IPS DF 6.9 (cell line): ENCODE results near the gene GFRA1.

Source experiments
- DNase-seq: peaks from one replicate; pipeline ENCODE4 v3.0.0-alpha.2; 2013; ENCODE audit warnings: low read depth, low spot score
- H3K27ac ChIP-seq: one replicate; pipeline ENCODE4 v1.5.1; 2013; ENCODE audit warnings: low read length, control low read depth
- H3K27me3 ChIP-seq: 2 replicates; pipeline ENCODE4 v1.6.1; 2013; ENCODE audit warnings: mild to moderate bottlenecking, low read length; ENCODE audit not compliant: control insufficient read depth, insufficient read depth
- H3K36me3 ChIP-seq: 2 replicates; pipeline ENCODE4 v1.6.1; 2013; ENCODE audit warnings: low read length; ENCODE audit not compliant: control insufficient read depth, insufficient read depth
- H3K4me1 ChIP-seq: 2 replicates; pipeline ENCODE4 v1.6.1; 2013; ENCODE audit warnings: low read length; ENCODE audit not compliant: control insufficient read depth, insufficient read depth
- H3K4me3 ChIP-seq: 2 replicates; pipeline ENCODE4 v1.5.1; 2013; ENCODE audit warnings: mild to moderate bottlenecking, low read length
- H3K9me3 ChIP-seq: 2 replicates; pipeline ENCODE4 v1.6.1; 2013; ENCODE audit warnings: low read length, inconsistent platforms; ENCODE audit not compliant: control insufficient read depth, insufficient read depth
- WGBS: extraction: QIAGEN DNeasy Blood & Tissue Kit; methylation state at CpG from one replicate; pipeline ENCODE4 v1.1.7; 2013; ENCODE audit warnings: mixed read lengths, missing lambda C conversion rate; ENCODE audit not compliant: insufficient read length, insufficient coverage; 5-methylcytosine and 5-hydroxymethylcytosine counted together

GFRA1 gene

DNA sequence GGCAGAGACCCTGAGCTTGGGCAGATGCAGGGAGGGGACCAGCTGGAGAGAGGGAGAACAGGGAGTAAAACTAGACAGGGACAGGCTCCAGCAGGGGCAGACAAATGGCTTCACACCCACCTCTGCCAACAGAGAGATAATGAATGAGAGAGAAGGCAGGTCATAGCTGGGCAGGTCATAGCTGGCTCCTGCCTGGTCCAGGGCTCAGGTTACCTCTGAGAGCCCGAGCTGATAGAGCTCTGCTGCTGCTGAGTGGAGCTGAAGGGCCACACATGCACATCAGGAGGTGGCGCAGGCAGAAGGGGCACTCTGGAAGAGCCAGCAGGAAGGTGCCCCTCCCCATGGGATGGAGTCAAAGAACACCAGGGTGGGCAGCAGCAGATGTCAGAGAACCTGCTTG, 154.2 kb downstream of the GFRA1 start:
- no CpG with 5 or more reads among the region's 2 CpGs for WGBS
- DNase-seq, result no peak
- Histone ChIP-seq H3K4me1 (no peaks in the 10 kb centered on the region; the same call in 1 of the 2 replicates), H3K27me3 (peaks cover 1% of the 10 kb centered on the region; the same call in 1 of the 2 replicates), H3K36me3 (no peaks in the 10 kb centered on the region), H3K9me3 (no peaks in the 10 kb centered on the region), H3K4me3 (no peak overlapping the region), H3K27ac (no peak overlapping the region)

DNA sequence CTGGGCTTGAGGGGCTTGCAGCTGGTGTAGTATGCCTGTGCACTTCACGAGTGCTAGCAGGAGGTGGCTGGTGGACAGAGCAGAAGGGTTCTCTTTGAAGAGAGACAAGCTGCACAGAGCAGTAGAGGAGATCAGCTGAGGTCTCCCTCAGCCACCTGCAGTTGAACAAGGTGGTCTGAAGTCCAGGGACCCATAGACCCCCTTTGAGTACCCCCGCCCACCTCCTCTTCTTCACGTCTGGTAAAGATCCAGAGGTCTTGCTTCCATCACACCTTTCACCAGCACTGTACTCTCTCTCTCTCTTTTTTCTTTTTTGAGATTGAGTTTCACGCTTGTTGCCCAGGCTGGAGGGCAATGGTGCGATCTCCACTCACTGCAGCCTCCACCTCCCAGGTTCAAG, 157.2 kb downstream of the GFRA1 start:
- no peak overlapping the region for H3K27ac ChIP-seq

DNA sequence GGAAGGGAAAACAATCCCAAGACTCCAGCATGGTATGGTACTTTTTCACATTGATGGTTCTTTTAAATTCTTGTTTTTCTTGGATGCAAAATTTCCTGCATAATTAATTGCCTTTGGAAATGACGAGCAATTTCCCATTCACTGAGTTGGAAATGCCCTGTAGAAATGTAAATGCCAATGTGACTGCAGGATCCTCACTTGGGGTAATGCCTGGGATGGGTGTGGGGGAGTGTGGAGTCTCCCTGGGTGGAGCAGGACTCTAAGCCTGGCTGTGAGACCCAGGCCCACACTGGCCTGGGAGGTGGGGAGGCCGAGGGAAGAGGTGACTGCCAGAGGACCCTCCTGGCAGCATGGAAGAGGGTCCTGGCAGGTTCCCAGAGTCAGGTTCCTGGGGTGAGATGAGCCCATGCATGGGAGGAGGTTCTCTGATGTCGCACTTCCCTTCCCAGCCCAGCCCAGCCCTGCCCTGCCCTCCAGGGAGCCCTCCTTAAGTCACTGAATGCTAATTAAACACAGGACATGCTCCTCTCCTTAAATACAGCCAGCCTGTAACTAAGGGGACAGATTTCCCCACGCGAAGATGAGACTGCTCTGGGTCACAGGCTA, 157.9 kb downstream of the GFRA1 start:
- Histone ChIP-seq H3K9me3 (no peaks in the 10 kb centered on the region), H3K36me3 (no peaks in the 10 kb centered on the region), H3K4me1 (no peaks in the 10 kb centered on the region; the same call in 1 of the 2 replicates), H3K27me3 (no peaks in the 10 kb centered on the region), H3K4me3 (no peak overlapping the region), H3K27ac (no peak overlapping the region)
- WGBS, result no CpG with 5 or more reads among the region's 5 CpGs
- DNase-seq, result no peak

More for the DNA sequence above, 157.2 kb downstream of the GFRA1 start:
- no peak for DNase-seq
- H3K9me3 ChIP-seq, result no peaks in the 10 kb centered on the region
- H3K27me3 ChIP-seq, result no peaks in the 10 kb centered on the region
- no peaks in the 10 kb centered on the region for H3K36me3 ChIP-seq
- H3K4me1 ChIP-seq, result no peaks in the 10 kb centered on the region; the same call in 1 of the 2 replicates
- no CpG with 5 or more reads among the region's 5 CpGs for WGBS
- H3K4me3 ChIP-seq, result no peak overlapping the region

DNA sequence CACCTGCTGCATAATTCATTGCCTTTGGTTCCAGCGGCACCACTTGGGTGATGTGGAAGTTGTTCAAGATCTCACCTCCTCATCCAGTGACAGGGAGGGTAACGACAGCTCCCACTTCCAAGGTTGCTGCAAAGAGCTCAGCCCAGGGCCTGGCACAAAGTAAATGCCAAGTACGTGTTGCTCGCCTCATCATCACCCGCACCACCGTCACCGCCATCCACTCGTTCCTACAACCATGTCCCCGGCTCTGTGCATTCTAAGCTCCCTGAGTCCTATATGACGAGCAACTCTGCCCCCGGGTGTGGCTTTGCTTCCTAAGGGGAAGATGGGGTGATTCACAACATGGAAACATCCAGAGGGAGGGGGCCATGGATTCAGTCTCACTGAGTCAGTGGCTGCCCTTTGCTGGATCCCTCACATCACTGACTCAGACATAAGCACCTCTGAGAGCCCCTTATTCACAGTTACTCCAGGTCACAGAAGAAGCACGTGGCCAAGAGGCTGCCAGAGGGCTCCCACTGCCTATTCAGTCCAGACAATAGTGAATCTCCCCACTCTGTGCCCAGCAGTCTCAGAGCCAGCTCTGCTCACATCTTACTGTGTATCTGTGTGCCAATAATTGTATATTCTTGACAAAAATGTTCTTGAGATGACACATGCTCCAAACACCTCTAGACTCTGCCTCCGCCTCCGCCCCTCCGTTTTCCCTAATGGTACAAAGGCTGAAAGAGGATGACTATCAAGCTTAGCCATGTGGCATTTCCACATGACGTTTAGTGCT, 159.1 kb downstream of the GFRA1 start:
- Histone ChIP-seq H3K9me3 (no peaks in the 10 kb centered on the region), H3K36me3 (no peaks in the 10 kb centered on the region), H3K4me1 (no peaks in the 10 kb centered on the region; the same call in 1 of the 2 replicates), H3K27me3 (no peaks in the 10 kb centered on the region), H3K4me3 (no peak overlapping the region), H3K27ac (no peak overlapping the region)
- WGBS, result no CpG with 5 or more reads among the region's 16 CpGs
- no peak for DNase-seq

DNA sequence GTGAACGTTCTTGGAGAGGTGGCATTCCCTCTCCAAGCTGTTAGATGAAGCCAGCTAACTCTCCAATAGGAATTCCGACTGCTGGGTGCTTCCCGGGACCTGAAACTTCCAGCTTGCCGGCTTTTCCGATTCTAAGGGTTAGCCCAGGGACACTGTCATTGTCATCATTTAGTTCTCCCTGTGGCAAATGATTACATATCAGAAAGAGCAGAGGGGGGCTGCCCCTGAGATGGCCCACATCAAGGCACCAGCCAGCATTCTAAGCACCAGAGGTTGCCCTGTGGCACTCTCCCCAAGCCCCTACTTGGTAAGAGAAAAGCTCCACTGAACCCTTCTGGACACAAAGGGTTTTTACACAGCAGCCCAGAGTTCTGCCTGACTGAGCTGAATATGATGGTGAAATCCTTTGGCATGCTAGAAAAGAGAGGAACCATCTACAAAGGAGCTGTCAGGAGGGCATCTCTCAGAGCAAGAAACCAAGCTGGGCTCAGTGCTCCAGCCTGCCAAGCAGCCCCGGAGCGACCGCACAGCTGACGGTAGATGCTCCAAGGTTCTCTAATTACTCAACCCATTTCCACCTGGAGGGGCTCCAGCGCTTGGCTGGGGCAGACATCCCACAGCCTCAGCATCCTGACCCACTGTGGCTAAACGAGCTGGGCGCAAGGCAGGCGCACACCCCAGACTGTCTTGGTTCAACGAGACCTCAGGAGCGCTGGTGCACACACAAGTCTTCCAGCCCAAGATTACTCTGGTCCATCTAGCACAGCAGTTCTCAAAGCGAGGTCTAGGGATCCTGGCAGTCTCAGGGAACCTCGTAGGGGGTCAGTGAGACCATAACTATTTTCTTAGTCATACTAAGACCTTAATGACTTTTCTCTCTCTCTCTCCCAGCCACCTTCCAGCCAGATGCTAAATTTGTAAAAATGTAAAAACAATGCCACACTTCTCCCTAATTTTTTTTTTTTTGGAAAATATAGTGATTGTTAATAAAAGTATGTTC, 160.5 kb downstream of the GFRA1 start:
- no peaks in the 10 kb centered on the region; the same call in 1 of the 2 replicates for H3K4me1 ChIP-seq
- H3K4me3 ChIP-seq, result no peak overlapping the region
- no peak for DNase-seq
- no CpG with 5 or more reads among the region's 17 CpGs for WGBS
- H3K27ac ChIP-seq, result no peak overlapping the region
- no peaks in the 10 kb centered on the region for H3K36me3 ChIP-seq
- no peaks in the 10 kb centered on the region for H3K27me3 ChIP-seq
- no peaks in the 10 kb centered on the region for H3K9me3 ChIP-seq

DNA sequence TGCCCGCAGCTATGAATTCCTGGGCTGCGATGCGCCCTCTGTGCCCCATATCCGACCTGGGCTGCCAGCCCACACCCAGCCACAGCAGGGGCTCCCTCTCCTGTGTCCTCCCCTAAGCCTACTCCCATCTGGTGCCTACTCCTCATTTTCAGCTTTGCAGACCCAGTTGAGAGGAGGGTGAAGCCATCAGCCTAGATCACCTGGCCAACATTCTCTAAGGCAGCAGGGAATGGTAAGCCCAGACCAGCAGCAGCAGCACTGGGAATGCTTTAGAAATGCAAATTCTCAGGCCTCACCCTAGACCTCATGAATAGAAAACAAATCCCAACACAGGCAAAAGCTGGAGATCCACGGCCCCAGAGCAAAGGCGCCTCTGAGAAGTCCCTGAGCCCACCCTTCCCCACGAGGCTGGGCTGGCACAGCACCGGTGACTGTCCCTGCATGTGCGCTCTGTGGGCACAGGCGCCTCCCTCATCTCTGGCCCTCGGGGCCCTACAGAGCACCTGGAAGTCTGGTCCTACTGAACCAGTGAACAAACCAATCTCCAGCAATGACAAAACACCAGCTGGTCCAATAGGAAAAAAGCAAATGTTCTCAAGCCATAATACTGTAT, 161.4 kb downstream of the GFRA1 start:
- Histone ChIP-seq H3K36me3 (no peaks in the 10 kb centered on the region), H3K27ac (no peak overlapping the region), H3K9me3 (no peaks in the 10 kb centered on the region), H3K4me3 (no peak overlapping the region), H3K4me1 (no peaks in the 10 kb centered on the region; the same call in 1 of the 2 replicates), H3K27me3 (no peaks in the 10 kb centered on the region)
- no peak for DNase-seq
- WGBS, result no CpG with 5 or more reads among the region's 11 CpGs

DNA sequence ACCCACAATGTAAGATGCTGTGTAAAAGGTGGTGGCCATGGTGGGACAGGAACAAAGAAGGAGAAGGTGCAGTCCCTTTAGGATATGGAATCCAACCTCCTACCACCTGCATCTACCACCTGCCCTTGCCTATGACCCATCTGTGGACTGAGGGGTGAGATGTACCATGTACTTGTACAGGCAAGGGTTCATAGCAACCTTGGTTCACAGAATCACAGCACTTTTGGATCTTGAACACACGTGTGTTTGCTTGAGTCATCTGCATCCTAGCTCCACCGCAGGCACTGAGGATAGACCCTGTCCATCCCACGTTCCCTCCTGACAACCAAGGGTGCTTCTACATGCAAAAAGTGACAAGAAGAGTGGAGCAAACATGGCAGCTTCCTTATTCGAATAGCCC, 162.3 kb downstream of the GFRA1 start:
- no peak overlapping the region for H3K4me3 ChIP-seq
- H3K9me3 ChIP-seq, result no peaks in the 10 kb centered on the region
- H3K36me3 ChIP-seq, result no peaks in the 10 kb centered on the region
- no peaks in the 10 kb centered on the region; the same call in 1 of the 2 replicates for H3K4me1 ChIP-seq
- H3K27me3 ChIP-seq, result no peaks in the 10 kb centered on the region
- no CpG with 5 or more reads among the region's 4 CpGs for WGBS
- DNase-seq, result no peak
- H3K27ac ChIP-seq, result no peak overlapping the region

DNA sequence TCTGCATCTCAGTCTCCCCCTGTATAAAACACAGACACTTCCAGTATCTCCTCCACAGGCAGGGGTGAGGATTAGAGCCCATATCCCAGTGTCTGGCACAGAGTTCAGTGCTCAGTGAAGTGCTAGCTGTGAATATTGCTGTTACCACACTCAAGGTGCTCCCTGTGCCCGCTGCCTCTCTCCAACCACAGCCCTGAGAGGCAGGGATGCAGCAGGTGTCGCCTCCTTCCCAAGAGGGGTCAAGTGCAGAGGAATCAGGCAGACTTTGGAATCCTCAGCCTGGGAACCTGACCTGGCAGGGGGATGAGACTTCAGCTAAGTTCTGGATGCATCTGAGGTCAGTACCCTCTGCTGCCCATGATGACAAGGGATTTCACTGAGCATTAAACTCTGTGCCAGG, 163.1 kb downstream of the GFRA1 start:
- H3K4me1 ChIP-seq, result no peaks in the 10 kb centered on the region
- no peaks in the 10 kb centered on the region for H3K27me3 ChIP-seq
- no peak overlapping the region for H3K27ac ChIP-seq
- no peak overlapping the region for H3K4me3 ChIP-seq
- no peak for DNase-seq
- no peaks in the 10 kb centered on the region for H3K9me3 ChIP-seq
- H3K36me3 ChIP-seq, result no peaks in the 10 kb centered on the region
- no CpG with 5 or more reads among the region's 2 CpGs for WGBS

DNA sequence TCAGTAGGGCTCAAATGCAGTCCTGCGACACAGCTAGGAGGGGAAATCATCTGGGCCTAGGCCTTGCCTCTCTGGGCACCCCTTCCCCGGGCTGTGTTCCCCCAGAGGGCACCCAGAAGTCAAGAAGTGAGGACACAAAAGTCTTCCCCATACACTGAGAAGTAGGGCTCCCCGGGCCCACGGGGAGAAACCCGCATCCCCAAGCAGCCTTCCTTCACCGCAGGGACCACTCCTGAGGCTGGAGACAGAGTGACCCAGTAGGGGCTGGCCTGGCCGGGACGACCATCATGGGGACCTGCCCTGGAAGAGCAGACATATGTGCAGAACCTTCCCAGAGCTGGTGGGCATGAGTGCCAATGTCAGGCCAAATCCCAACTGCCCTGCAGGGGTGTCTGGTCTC, 163.5 kb downstream of the GFRA1 start:
- no peaks in the 10 kb centered on the region for H3K36me3 ChIP-seq
- WGBS, result no CpG with 5 or more reads among the region's 8 CpGs
- no peak overlapping the region for H3K4me3 ChIP-seq
- H3K9me3 ChIP-seq, result no peaks in the 10 kb centered on the region
- H3K27ac ChIP-seq, result no peak overlapping the region
- DNase-seq, result no peak
- no peaks in the 10 kb centered on the region for H3K4me1 ChIP-seq
- H3K27me3 ChIP-seq, result no peaks in the 10 kb centered on the region

DNA sequence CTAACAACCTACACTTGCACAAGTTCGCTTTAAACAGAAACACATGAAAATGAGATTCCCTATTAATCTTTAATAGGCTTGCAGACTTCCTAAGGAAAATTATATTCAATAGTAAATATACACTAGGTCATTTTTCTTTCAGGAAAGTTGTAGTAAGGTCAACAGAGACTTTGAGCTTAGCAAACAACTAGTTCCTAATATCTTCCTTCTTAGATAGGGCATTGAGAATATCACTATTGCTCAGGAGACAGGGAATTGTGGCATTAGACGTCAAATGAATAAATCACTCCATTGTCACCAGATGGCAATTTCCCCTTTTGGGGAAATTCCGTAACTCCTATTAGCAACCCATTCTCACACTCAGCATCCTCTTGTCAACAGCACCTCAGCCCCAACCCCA, 164.9 kb downstream of the GFRA1 start:
- Histone ChIP-seq H3K9me3 (no peaks in the 10 kb centered on the region), H3K27ac (no peak overlapping the region), H3K4me1 (no peaks in the 10 kb centered on the region), H3K27me3 (no peaks in the 10 kb centered on the region), H3K4me3 (no peak overlapping the region), H3K36me3 (no peaks in the 10 kb centered on the region)
- DNase-seq, result no peak
- WGBS, result no CpG with 5 or more reads among the region's 3 CpGs
